ENCODE data around the gene PPP2R5C. TPM values are rescaled to one million over a fixed set of nuclear protein-coding genes. Genes with fewer than 3 reads are reported as not detected.

The PPP2R5C gene
- total RNA-seq, 2 donors from 2014 or later: 146 to 153 TPM

- TF ChIP-seq, protein P1, sequence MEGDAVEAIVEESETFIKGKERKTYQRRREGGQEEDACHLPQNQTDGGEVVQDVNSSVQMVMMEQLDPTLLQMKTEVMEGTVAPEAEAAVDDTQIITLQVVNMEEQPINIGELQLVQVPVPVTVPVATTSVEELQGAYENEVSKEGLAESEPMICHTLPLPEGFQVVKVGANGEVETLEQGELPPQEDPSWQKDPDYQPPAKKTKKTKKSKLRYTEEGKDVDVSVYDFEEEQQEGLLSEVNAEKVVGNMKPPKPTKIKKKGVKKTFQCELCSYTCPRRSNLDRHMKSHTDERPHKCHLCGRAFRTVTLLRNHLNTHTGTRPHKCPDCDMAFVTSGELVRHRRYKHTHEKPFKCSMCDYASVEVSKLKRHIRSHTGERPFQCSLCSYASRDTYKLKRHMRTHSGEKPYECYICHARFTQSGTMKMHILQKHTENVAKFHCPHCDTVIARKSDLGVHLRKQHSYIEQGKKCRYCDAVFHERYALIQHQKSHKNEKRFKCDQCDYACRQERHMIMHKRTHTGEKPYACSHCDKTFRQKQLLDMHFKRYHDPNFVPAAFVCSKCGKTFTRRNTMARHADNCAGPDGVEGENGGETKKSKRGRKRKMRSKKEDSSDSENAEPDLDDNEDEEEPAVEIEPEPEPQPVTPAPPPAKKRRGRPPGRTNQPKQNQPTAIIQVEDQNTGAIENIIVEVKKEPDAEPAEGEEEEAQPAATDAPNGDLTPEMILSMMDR (IDR thresholded peaks at IDR 0.05): no peak
- no peaks in the 10 kb centered on the region for H3K9me3 ChIP-seq
- H3K9ac ChIP-seq (ENCODE audit: low read depth in 2 of 2, low read length in 2 of 2): no peak overlapping the region
- H3K4me3 ChIP-seq: no peak overlapping the region
- H3K27me3 ChIP-seq: no peaks in the 10 kb centered on the region
- H3K4me1 ChIP-seq: no peaks in the 10 kb centered on the region
- DNase-seq: no peak
- no peaks in the 10 kb centered on the region for H3K36me3 ChIP-seq
- intact Hi-C loops (cut with DNase I): no loop called here
- no peak overlapping the region for H3K27ac ChIP-seq
Measured at GRCh38 chr14:101869217-101869616, 107.7 kb downstream of the PPP2R5C start.

DNA sequence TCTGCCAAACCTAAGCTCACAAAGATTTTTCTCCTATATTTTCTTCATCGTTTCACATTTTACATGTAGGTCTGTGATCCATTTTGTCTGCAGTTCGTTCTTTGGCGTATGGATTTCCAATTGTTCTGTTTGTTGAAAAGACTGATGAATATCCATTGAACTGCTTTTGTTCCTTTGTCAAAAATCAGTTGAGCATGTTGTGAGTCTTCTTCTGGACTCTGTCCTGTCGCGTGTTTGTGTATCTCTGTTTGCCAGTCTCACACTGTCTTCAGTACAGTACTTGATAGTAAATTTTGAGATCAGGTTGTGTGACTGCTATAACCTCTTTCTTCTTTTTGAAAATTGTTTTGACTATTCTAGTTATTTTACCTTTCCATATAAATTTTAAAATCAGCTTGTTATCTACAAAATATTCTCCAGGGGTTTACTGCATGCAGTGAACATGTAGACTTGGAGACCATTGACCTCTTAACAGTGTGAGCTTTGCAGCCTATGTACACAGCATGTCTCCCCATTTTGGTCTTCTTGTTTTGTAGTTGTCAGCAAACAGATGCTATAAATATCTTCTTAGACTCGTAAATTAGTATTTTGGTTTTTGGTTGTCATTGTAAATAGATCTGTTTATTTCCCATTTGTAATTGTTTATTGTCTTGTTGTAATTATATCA is 108.9 kb downstream of the PPP2R5C start:
- Histone ChIP-seq H3K4me3 (no peak overlapping the region), H3K9me3 (no peaks in the 10 kb centered on the region), H3K27ac (no peak overlapping the region), H3K9ac (ENCODE audit: low read depth in 2 of 2, low read length in 2 of 2) (no peak overlapping the region), H3K27me3 (no peaks in the 10 kb centered on the region), H3K4me1 (no peaks in the 10 kb centered on the region), H3K36me3 (no peaks in the 10 kb centered on the region)
- TF ChIP-seq, protein P1 (IDR thresholded peaks at IDR 0.05): no peak
- intact Hi-C loops (cut with DNase I): no loop called here
- no peak for DNase-seq

DNA sequence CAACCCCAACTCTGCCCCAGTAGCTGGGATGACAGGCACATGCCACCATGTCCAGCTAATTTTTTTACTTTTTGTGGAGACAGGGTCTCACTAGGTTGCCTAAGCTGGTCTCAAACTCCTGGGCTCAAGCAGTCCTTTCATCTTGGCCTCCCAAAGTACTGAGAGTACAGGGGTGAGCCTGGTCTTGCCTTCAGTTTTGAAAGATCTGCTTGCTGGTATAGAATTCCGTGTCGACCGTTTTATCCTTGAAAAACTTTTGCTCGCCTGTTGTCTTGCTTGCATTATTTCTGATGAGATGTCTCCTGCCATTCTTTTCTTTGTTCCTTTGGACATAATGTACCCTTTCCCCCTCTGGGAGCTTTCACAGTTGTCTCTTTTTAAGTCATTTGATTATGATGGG is 110.8 kb downstream of the PPP2R5C start:
- Histone ChIP-seq H3K27me3 (no peaks in the 10 kb centered on the region), H3K9ac (ENCODE audit: low read depth in 2 of 2, low read length in 2 of 2) (no peak overlapping the region), H3K9me3 (no peaks in the 10 kb centered on the region), H3K36me3 (no peaks in the 10 kb centered on the region), H3K27ac (no peak overlapping the region), H3K4me1 (peaks cover 12% of the 10 kb centered on the region), H3K4me3 (no peak overlapping the region)
- TF ChIP-seq, protein P1 (IDR thresholded peaks at IDR 0.05): no peak
- no peak for DNase-seq
- intact Hi-C loops (cut with DNase I): no loop called here

DNA sequence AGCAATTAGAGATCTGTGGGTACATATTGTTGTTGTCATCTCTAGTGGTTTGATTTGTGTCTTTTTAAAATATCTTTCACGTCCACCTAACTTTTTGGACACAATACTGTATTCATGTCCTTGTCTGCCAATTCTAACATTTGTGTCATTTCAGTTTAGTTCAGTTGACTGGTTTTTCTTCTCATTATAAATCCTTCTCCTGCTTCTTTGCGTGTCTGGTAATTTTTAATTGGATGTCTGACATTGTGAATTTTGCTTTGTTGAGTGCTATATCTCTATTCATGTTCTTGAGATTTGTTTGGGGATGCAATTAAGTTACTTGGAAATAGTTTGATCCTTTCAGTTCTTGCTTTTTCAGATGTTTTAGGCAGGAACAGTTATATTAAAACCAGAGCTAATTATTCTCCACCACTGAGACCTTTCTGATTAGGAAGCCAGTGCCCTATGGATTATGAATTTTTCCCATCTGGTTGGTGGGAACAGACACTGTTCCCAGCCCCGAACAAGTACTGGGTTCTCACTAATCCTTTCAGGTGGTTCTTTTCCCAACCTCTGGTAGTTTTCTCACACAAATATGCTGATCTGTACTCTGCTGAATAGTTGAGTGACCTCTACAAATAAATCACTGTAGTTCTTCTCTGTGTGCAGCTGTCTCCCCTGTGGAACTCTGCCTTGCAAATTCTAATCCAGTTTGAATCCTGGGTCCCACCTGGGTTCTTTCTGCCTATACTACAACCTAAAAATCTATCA is 111.7 kb downstream of the PPP2R5C start:
- Histone ChIP-seq H3K27me3 (no peaks in the 10 kb centered on the region), H3K9me3 (no peaks in the 10 kb centered on the region), H3K4me1 (peaks cover 12% of the 10 kb centered on the region), H3K9ac (ENCODE audit: low read depth in 2 of 2, low read length in 2 of 2) (no peak overlapping the region), H3K36me3 (no peaks in the 10 kb centered on the region), H3K4me3 (no peak overlapping the region), H3K27ac (no peak overlapping the region)
- DNase-seq: no peak
- TF ChIP-seq, protein P1 (IDR thresholded peaks at IDR 0.05): no peak
- intact Hi-C loops (cut with DNase I): no loop called here

GRCh38 chr14:101873991-101874390 is 112.5 kb downstream of the PPP2R5C start:
- no peaks in the 10 kb centered on the region for H3K36me3 ChIP-seq
- intact Hi-C loops (cut with DNase I): no loop called here
- DNase-seq: no peak
- H3K27ac ChIP-seq: no peak overlapping the region
- H3K9ac ChIP-seq (ENCODE audit: low read depth in 2 of 2, low read length in 2 of 2): no peak overlapping the region
- no peaks in the 10 kb centered on the region for H3K27me3 ChIP-seq
- H3K9me3 ChIP-seq: no peaks in the 10 kb centered on the region
- no peak overlapping the region for H3K4me3 ChIP-seq
- TF ChIP-seq, protein P1 (IDR thresholded peaks at IDR 0.05): no peak
- H3K4me1 ChIP-seq: peaks cover 12% of the 10 kb centered on the region

Data from colonic mucosa (tissue), 4 donors.